Endothelial cell (in vitro differentiated cells): ENCODE data around the gene DAAM1. TPM values are rescaled to one million over a fixed set of nuclear protein-coding genes. Genes with fewer than 3 reads are reported as not detected.

Source experiments
- DNase-seq: peaks from one replicate; pipeline ENCODE4 v3.0.0; 2021; ENCODE audit warnings: low spot score
- H3K27ac Mint-ChIP-seq: one replicate; pipeline ENCODE4 v1.8.0; 2021; ENCODE audit warnings: mixed read lengths, inconsistent platforms; ENCODE audit not compliant: unreplicated experiment
- H3K27me3 Mint-ChIP-seq: one replicate; pipeline ENCODE4 v1.8.0; 2021; ENCODE audit warnings: mild to moderate bottlenecking, moderate library complexity, mixed read lengths, inconsistent platforms; ENCODE audit not compliant: unreplicated experiment
- H3K36me3 Mint-ChIP-seq: one replicate; pipeline ENCODE4 v1.8.0; 2021; ENCODE audit warnings: mild to moderate bottlenecking, low read depth, mixed read lengths, inconsistent platforms; ENCODE audit not compliant: unreplicated experiment
- H3K4me1 Mint-ChIP-seq: one replicate; pipeline ENCODE4 v1.8.0; 2021; ENCODE audit warnings: mild to moderate bottlenecking, mixed read lengths, inconsistent platforms; ENCODE audit not compliant: unreplicated experiment
- H3K4me3 Mint-ChIP-seq: one replicate; pipeline ENCODE4 v1.8.0; 2021; ENCODE audit warnings: mild to moderate bottlenecking, mixed read lengths, inconsistent platforms; ENCODE audit not compliant: unreplicated experiment
- H3K9me3 Mint-ChIP-seq: one replicate; pipeline ENCODE4 v1.8.0; 2021; ENCODE audit warnings: mixed read lengths, inconsistent platforms; ENCODE audit not compliant: unreplicated experiment
- total RNA-seq: library from RNA; stranded (reverse); fragmentation: NEBNext Ultra II Directional; extraction: Animal tissue kit (Norgen Biotek cat#: 25700); gene quantifications from one replicate; pipeline ENCODE4 v1.2.1, GENCODE V29; 2021; ENCODE audit not compliant: unreplicated experiment
- TF ChIP-seq, protein P1 (sequence below): fragments of 200-600 bp; sonication (generic); IDR thresholded peaks from one replicate; pipeline ENCODE4 v1.5.0; 2021; ENCODE audit warnings: antibody characterized with exemption; ENCODE audit not compliant: unreplicated experiment

The DAAM1 gene
- total RNA-seq, 1 donor from 2014 or later: 103 TPM

GRCh38 chr14:59394268-59394667, 205.8 kb downstream of the DAAM1 start:
- Mint-ChIP-seq H3K4me1 (peaks cover 7% of the 10 kb centered on the region), H3K9me3 (no peaks in the 10 kb centered on the region), H3K4me3 (no peak overlapping the region), H3K36me3 (no peaks in the 10 kb centered on the region), H3K27me3 (peaks cover 1% of the 10 kb centered on the region), H3K27ac (no peak overlapping the region)
- TF ChIP-seq, protein P1, sequence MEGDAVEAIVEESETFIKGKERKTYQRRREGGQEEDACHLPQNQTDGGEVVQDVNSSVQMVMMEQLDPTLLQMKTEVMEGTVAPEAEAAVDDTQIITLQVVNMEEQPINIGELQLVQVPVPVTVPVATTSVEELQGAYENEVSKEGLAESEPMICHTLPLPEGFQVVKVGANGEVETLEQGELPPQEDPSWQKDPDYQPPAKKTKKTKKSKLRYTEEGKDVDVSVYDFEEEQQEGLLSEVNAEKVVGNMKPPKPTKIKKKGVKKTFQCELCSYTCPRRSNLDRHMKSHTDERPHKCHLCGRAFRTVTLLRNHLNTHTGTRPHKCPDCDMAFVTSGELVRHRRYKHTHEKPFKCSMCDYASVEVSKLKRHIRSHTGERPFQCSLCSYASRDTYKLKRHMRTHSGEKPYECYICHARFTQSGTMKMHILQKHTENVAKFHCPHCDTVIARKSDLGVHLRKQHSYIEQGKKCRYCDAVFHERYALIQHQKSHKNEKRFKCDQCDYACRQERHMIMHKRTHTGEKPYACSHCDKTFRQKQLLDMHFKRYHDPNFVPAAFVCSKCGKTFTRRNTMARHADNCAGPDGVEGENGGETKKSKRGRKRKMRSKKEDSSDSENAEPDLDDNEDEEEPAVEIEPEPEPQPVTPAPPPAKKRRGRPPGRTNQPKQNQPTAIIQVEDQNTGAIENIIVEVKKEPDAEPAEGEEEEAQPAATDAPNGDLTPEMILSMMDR: no peak
- no peak for DNase-seq

- no peak overlapping the region for H3K27ac Mint-ChIP-seq
These were observed 207.2 kb downstream of the DAAM1 start for GRCh38 chr14:59395672-59396071.

GRCh38 chr14:59398841-59399240, 210.4 kb downstream of the DAAM1 start:
- H3K4me3 Mint-ChIP-seq: no peak overlapping the region
- peaks cover 8% of the 10 kb centered on the region for H3K4me1 Mint-ChIP-seq
- TF ChIP-seq, protein P1: no peak
- H3K27ac Mint-ChIP-seq: no peak overlapping the region
- peaks cover 4% of the 10 kb centered on the region for H3K27me3 Mint-ChIP-seq
- peaks cover 7% of the 10 kb centered on the region for H3K9me3 Mint-ChIP-seq
- peaks cover 6% of the 10 kb centered on the region for H3K36me3 Mint-ChIP-seq
- no peak for DNase-seq

More at GRCh38 chr14:59395672-59396071, 207.2 kb downstream of the DAAM1 start:
- H3K9me3 Mint-ChIP-seq: no peaks in the 10 kb centered on the region
- no peaks in the 10 kb centered on the region for H3K36me3 Mint-ChIP-seq
- peaks cover 8% of the 10 kb centered on the region for H3K4me1 Mint-ChIP-seq
- H3K27me3 Mint-ChIP-seq: peaks cover 1% of the 10 kb centered on the region
- no peak for DNase-seq
- H3K4me3 Mint-ChIP-seq: no peak overlapping the region
- TF ChIP-seq, protein P1: no peak

DNA sequence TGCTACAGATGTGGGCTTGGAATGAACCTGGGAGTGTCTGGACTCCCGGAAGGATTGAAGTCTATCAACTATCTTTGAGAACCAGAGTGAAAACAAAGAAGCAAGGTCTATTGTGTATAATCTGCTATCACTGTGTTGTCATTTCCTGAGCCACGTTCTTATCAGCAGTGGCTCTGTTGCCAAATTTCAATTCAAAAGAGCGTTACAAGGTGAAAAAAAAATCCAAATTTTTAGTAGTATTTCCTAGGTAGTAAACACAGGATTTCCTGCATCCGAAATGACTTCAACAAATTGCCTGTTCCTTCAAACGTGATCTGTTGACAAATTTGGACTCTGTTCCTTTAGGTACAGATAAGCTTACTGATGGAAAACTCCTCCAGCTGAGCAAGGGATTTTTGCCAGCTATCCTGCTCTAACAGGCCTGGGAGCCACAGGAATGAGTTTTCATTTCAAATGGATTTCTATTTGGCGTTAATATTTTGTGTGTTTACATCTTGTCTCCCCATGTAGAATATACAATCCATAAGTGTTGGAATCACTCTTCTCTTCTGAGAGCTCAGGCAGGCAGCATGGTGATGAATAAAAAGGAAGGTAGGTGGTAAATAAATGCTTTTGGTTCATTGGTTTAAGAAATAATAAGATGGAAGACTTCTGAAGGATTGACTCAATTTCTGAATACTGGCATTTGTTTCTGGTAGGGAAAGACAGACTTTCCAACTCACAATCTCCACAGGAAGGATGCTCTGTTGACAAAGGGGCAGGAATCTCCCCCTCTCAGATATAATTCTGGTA, 218.2 kb downstream of the DAAM1 start:
- Mint-ChIP-seq H3K27me3 (peaks cover 6% of the 10 kb centered on the region), H3K4me1 (peaks cover 27% of the 10 kb centered on the region), H3K27ac (peak overlapping the region; percentile 99), H3K4me3 (peak overlapping the region; percentile 72), H3K9me3 (peaks cover 11% of the 10 kb centered on the region), H3K36me3 (peaks cover 23% of the 10 kb centered on the region)
- DNase-seq: no peak
- TF ChIP-seq, protein P1: no peak

DNA sequence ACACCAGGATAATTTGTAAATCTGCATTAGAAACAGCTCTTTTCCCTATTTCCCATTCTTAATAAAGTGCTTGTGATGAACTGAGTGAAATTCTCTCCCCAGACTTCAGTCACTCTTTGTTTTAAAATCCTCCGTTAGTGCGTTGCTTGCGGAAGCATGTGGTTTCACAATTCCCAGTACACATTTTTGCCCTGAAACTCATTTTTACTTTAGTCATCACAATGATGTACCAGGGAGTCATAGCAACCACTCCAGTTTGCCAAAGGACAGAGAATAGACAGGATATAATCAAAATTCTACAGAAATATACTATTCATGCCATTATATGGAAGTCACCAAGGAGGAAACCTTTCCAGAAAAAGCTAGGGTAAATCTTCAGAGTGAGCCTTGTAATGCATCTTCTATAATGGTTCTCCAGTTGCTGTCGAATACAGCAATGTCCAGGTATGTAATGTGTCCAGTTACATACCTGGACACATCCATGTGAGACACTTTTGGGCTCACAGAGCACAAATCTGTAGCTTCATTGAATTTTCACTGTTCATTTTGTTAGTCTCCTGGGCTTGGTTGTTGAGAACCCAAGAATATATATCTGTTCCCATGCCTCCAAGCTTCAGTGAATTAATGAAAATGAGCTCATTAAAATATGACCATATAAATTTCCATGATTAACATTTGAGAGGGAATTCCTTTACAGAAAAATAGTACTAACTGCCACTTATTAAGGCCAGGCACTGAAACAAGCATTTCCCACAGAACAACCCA, 219.0 kb downstream of the DAAM1 start:
- Mint-ChIP-seq H3K4me1 (peaks cover 27% of the 10 kb centered on the region), H3K36me3 (peaks cover 23% of the 10 kb centered on the region), H3K4me3 (peak overlapping the region; percentile 13), H3K9me3 (peaks cover 10% of the 10 kb centered on the region), H3K27me3 (peaks cover 6% of the 10 kb centered on the region), H3K27ac (peak overlapping the region; percentile 99)
- TF ChIP-seq, protein P1: no peak
- DNase-seq: no peak
